ENCODE data around the gene PTPRT.

Gene PTPRT

GRCh38 chr20:42191140-42191860 is 998.4 kb downstream of the PTPRT start:
- DNase-seq (ENCODE audit: low read depth) = no peak

- no peak for DNase-seq (ENCODE audit: low read depth)
Observed at GRCh38 chr20:42190084-42190483, 999.6 kb downstream of the PTPRT start.

GRCh38 chr20:42186337-42186736 is 1003.4 kb downstream of the PTPRT start:
- no peak for DNase-seq (ENCODE audit: low read depth)

- DNase-seq (ENCODE audit: low read depth) = no peak
Observed at GRCh38 chr20:42183147-42183546, 1006.6 kb downstream of the PTPRT start.

- no peak for DNase-seq (ENCODE audit: low read depth)
Observed at GRCh38 chr20:42181064-42181463, 1008.6 kb downstream of the PTPRT start.

DNA sequence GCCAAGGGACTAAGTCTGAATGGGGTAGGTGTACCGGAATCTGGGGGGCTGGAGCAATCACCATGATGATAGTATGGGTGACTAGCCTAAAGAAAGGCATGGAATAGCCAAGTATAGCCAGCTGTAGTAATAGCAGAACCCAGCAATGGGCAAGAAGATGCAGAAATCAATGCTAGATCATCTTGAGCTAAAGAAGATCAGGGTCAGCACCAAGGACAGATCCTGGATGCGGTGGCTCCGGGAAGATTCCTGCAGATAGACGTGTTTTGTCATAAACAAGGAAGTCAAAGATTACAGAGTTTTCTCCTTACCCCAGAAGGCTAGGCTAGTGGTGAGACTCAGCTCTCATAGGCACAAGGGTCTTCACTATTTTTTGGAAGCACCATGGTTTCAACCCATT is 1009.9 kb downstream of the PTPRT start:
- DNase-seq (ENCODE audit: low read depth) = no peak

- no peak for DNase-seq (ENCODE audit: low read depth)
Observed at GRCh38 chr20:42173440-42173839, 1016.3 kb downstream of the PTPRT start.

DNA sequence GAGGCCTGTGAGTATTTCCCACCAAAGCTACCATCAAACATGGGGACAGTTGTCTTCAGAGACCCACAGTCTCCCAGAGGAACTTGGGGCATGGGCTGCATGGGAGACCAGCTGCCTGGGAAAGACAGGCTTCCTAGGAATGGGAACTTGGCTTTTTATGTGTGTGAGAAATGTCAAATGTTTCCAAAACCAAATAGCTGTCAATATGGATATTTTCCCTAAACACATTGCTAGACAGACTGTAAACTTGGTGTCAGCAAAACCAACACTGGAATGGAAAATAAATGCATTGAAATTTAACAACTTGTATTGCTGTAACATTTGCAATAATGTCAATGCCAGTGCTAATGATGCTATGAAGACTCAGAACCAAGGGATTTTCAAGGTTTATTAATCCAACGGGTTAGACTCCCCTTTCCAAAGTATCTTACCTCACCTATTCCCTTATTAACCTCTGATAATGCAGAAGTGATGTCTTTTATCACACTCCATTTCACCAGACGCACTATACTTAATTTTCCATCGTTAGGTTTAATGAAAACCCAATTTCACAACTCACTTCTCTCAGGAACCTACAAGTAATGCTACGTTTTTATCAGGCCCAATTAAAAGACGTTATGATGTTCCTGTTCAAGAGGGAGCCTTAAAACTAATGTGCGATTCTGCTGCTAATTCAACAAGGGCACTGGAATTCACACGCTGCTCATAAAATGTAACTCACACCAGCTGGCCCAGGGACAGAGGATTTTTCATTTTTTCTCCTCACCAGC is 1025.4 kb downstream of the PTPRT start:
- no peak for DNase-seq (ENCODE audit: low read depth)

GRCh38 chr20:42161228-42161829 is 1028.4 kb downstream of the PTPRT start:
- DNase-seq (ENCODE audit: low read depth) = no peak

DNA sequence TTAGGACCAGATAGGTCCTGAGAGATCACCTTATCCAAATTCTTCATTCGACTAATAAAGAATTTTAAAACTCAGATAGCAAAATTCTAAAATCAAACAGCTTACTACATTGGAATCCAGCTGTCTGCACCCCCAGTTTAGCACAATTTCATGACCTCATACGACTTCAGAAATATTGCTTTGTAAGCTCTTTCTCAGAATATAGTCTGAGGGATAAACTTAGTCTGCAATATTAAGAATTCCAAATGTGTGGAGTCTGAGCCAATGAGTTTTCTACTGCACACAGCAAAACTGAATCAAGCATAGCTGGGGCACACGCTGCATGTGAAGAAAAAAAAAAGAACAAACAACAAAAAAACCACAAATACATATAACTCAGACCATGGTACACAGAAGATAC is 1029.9 kb downstream of the PTPRT start:
- DNase-seq (ENCODE audit: low read depth) = no peak

DNA sequence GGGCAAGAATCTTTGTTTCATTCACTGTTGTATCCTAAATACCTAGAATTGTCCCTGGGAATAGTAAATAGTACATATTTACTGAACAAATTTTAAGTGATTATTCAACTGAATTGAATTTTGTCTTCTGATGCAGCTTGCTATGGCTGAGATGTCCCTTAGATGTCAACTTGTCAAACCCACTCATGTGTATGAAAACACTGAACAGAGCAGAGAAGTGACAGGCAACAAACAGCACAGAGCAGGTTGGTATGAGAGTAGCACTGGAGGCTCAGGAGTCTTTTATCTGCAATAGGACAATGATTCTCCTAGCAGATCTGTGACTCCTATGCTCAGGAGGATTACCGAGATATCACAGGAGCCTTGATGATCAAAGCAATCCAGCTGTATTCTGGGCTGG is 1031.4 kb downstream of the PTPRT start:
- no peak for DNase-seq (ENCODE audit: low read depth)

- DNase-seq (ENCODE audit: low read depth) = no peak
Observed at GRCh38 chr20:42155586-42155985, 1034.1 kb downstream of the PTPRT start.

- no peak for DNase-seq (ENCODE audit: low read depth)
Observed at GRCh38 chr20:42152575-42152974, 1037.1 kb downstream of the PTPRT start.

DNA sequence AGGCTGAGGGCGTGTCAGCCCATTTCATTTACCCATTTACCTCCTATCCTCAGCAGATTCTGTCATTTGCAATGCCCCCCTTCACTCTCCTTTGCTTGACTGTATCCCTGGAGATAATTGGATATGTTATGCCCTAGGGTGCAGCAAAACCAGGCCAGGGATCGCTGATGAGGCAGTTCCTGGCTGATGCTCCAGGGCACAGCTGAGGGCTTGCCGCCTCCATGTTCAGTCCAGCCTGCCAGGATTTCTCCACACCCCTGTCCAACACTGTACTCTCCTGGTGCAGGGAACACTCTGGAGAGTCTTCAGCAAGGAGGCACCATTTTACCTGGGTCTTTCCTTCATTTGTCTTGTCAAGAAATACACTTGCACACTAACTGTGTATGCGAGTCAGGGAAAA is 1039.5 kb downstream of the PTPRT start:
- DNase-seq (ENCODE audit: low read depth) = no peak

DNA sequence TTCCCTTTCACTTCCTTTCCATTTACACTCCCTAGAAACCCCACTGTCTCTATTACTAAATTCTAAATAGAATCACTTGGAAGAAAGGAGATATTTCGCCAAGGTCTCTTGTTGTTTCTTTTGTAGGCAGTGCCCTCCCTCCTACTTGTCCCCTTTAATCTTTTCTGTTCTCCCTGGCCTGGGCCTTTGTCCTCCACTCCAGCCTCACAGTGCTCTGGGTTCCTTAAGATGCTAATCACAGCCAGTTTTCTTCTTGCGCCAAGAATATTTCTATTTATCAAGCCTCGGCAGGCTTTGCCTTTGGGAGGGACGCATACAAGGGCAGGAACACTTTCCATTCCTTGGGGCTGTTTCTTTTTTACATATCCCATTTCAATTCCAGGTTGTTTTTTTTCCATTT is 1051.0 kb downstream of the PTPRT start:
- no peak for DNase-seq (ENCODE audit: low read depth)

DNA sequence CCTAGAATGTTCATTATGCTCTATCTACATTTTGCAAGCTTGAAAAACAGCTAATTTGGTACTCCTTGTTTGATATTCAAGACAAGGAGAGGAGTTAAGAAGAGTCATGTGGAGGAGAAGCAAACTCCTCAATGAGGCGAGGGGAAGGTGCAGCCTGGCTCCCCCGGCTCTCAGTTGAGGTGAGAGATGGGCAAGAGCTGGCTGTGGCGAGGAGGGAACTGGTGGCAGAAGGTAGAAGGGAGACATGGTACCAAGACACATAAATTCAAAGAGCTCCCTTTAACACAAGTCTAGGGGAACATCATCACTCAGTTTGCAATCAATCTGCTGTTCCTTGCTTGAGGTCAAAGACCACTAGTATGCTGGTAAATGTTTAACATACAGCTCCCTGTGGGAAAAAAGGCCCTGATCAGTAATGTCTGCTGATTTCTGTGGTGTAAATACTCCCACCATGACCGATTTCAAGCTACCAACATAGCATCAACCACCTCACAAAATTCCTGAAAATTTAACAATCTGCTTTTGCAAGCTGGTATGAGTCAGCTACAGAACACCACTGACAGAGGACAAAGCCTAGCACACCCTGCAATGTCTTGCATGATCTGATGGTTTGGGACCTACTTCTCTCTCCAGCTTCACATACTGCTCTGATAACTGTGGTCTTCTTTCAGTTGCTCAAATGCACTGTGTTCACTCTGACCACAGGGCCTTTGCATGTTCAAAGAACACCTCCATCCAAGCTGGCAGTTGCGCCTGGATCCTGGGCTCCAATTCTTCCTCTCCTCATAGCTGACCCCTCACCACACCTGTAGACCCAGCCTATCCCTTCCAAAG is 1055.2 kb downstream of the PTPRT start:
- DNase-seq (ENCODE audit: low read depth) = no peak

GRCh38 chr20:42130810-42131596 is 1058.7 kb downstream of the PTPRT start:
- DNase-seq (ENCODE audit: low read depth) = no peak

DNA sequence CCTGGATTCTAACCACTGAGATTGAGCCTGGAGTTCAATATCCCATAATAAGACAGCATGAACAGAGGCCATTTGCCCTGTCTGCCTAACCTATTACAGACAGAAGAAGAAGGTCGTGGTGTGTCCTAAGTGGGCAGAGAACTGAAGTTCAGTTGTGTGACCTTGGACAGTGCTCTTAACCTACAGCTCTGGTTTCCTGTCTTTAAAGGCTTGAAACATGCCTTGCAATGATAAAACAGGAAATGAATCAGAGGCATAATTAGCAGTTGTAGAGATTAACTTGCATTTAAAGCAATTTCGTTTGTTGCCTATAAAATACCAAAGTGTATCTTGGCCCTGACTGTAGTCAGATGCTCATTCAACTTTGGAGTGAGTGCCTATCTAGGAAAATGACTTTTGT is 1064.3 kb downstream of the PTPRT start:
- no peak for DNase-seq (ENCODE audit: low read depth)

- DNase-seq (ENCODE audit: low read depth) = no peak
Observed at GRCh38 chr20:42123981-42124473, 1065.7 kb downstream of the PTPRT start.

- no peak for DNase-seq (ENCODE audit: low read depth)
Observed at GRCh38 chr20:42118409-42119125, 1071.1 kb downstream of the PTPRT start.

- no peak for DNase-seq (ENCODE audit: low read depth)
Observed at GRCh38 chr20:42118001-42118400, 1071.7 kb downstream of the PTPRT start.
